H1 (cell line): ENCODE data around the gene TMEM38A. TPM values are rescaled to one million over a fixed set of nuclear protein-coding genes. Genes with fewer than 3 reads are reported as not detected.

Source experiments
- CBX5 ChIP-seq: fragments of 300-800, 300-1000 bp; sonication (generic); IDR thresholded peaks from 2 replicates; pipeline ENCODE4 v1.7.1; 2016; ENCODE audit warnings: antibody characterized with exemption, low read length, low read depth
- CEBPB ChIP-seq: IDR thresholded peaks from 2 replicates; pipeline ENCODE4 v1.6.1; 2012; ENCODE audit warnings: low read depth, low read length
- CHD7 ChIP-seq: fragments of 300-600 bp; sonication (generic); IDR thresholded peaks from 2 replicates; pipeline ENCODE4 v1.7.1; 2012; ENCODE audit warnings: low read length, moderate library complexity, mild to moderate bottlenecking, inconsistent platforms; ENCODE audit not compliant: insufficient replicate concordance
- CREB1 ChIP-seq: IDR thresholded peaks from 2 replicates; pipeline ENCODE4 v1.6.1; 2012; ENCODE audit warnings: inconsistent platforms
- EGR1 ChIP-seq: IDR thresholded peaks from 2 replicates; pipeline ENCODE4 v1.6.1; 2011; ENCODE audit warnings: low read depth, low read length, borderline replicate concordance
- HDAC2 ChIP-seq, 2 experiments: fragments of 300-600 bp in 1 of 2; sonication (generic) in 1 of 2; IDR thresholded peaks; 2 replicates each; pipeline ENCODE4 v1.6.1; 2011 to 2012; ENCODE audit warnings: low read depth in 2 of 2, low read length in 2 of 2, mild to moderate bottlenecking in 2 of 2, moderate library complexity in 2 of 2, borderline replicate concordance in 1 of 2, inconsistent platforms in 1 of 2
- RFX5 ChIP-seq: IDR thresholded peaks from 2 replicates; pipeline ENCODE4 v1.6.1; 2011; ENCODE audit warnings: low read depth, low read length, improper control_type of control experiment, borderline replicate concordance
- SIRT6 ChIP-seq: IDR thresholded peaks from one replicate; pipeline ENCODE4 v1.7.1; 2012; ENCODE audit warnings: low read length, inconsistent platforms
- polyA plus RNA-seq, 7 experiments: library from polyadenylated mRNA; depleted of rRNA in 3 of 7; stranded (reverse) in 5 of 7; unstranded in 2 of 7; fragments of >200 nt in 5 of 7; fragments of 200-250 nt in 2 of 7; gene quantifications; 1 replicate in 5 of 7; 2 replicates in 1 of 7; 4 replicates in 1 of 7; pipeline versions ENCODE4 v1.2.1 to v1.2.3, GENCODE V29; 2011 to 2013; ENCODE audit warnings: missing spikeins in 2 of 7, mixed read lengths in 2 of 7
- total RNA-seq: library from RNA; stranded (reverse); fragmentation: NEBNext Ultra II Directional; extraction: Animal tissue kit (Norgen Biotek cat#: 25700); gene quantifications from 2 replicates; pipeline ENCODE4 v1.2.1, GENCODE V29; 2021

TMEM38A gene
- total and polyA plus RNA-seq, 2 of the 8 experiments (the other 6 are each of a cell fraction or from before 2014, with no cell fraction given) = 8.9 to 9.2 TPM

- TF ChIP-seq CHD7 (no peak), RFX5 (no peak), CBX5 (no peak), CREB1 (no peak), SIRT6 (no peak), CEBPB (no peak), HDAC2 (IDR thresholded peaks at IDR 0.05; ENCODE audit: borderline replicate concordance in 1 of 2, low read depth in 2 of 2, low read length in 2 of 2) (no peak), EGR1 (no peak)
These were observed 19.2 kb upstream of the TMEM38A start (continued) for GRCh38 chr19:16641695-16642094.
